ENCODE measurements around the gene REV3L.

GRCh38 chr6:111531185-111531584, 48.2 kb upstream of the REV3L start:
- TF ChIP-seq EZH2phosphoT487 (IDR thresholded peaks at IDR 0.05; ENCODE audit: low read depth) (no peak), CTCF (IDR thresholded peaks at IDR 0.05; ENCODE audit: low read depth, low read length) (no peak)

All from OCI-LY3 (cell line).